K562 (cell line): Measurements from ENCODE around the gene GIPR. TPM values are rescaled to one million over a fixed set of nuclear protein-coding genes. Genes with fewer than 3 reads are reported as not detected.

Source experiments
- CGGBP1 ChIP-seq: fragments of 250-450 bp; sonication (Bioruptor Pico); IDR thresholded peaks from 2 replicates; pipeline ENCODE4 v1.9.0; 2021; ENCODE audit warnings: mild to moderate bottlenecking
- CREB1 ChIP-seq, 2 experiments: sonication (generic) in 1 of 2; formaldehyde crosslinking in 1 of 2; IDR thresholded peaks; 2 replicates each; pipeline versions ENCODE4 v1.6.1 to v1.8.0; 2012 to 2022; ENCODE audit warnings: inconsistent platforms in 1 of 2, mild to moderate bottlenecking in 1 of 2, missing genetic modification reagents in 1 of 2, moderate library complexity in 1 of 2
- HBP1 ChIP-seq: fragments of 450-650 bp; formaldehyde crosslinking; IDR thresholded peaks from 2 replicates; pipeline ENCODE4 v1.4.0; 2022; ENCODE audit warnings: missing genetic modification characterization
- MED1 ChIP-seq: sonication (generic); formaldehyde crosslinking; IDR thresholded peaks from 2 replicates; pipeline ENCODE4 v1.8.1; 2023; ENCODE audit warnings: missing genetic modification reagents, borderline replicate concordance
- MEIS2 ChIP-seq: fragments of 450-650 bp; IDR thresholded peaks from 2 replicates; pipeline ENCODE4 v1.6.1; 2014; ENCODE audit warnings: mild to moderate bottlenecking; ENCODE audit not compliant: partially characterized antibody
- NRF1 ChIP-seq, 2 experiments: fragments of 450-650 bp; IDR thresholded peaks in 1 of 2; conservative IDR thresholded peaks in 1 of 2; 2 replicates each; pipeline ENCODE4 v1.6.1; 2014; ENCODE audit warnings: mild to moderate bottlenecking in 2 of 2
- PHTF2 ChIP-seq: fragments of 250-450 bp; sonication (Bioruptor Pico); IDR thresholded peaks from 2 replicates; pipeline ENCODE4 v1.5.0; 2021; ENCODE audit warnings: mild to moderate bottlenecking
- PPARD ChIP-seq: fragments of 250-450 bp; sonication (Bioruptor Pico); IDR thresholded peaks from 2 replicates; pipeline ENCODE4 v1.8.0; 2022; ENCODE audit warnings: inconsistent platforms, mild to moderate bottlenecking, moderate library complexity
- PURB ChIP-seq: sonication (generic); formaldehyde crosslinking; IDR thresholded peaks from 2 replicates; pipeline ENCODE4 v1.9.0; 2021; ENCODE audit warnings: low read depth, mild to moderate bottlenecking, missing genetic modification reagents
- RFX7 ChIP-seq: fragments of 250-450 bp; sonication (Bioruptor Pico); IDR thresholded peaks from 2 replicates; pipeline ENCODE4 v1.5.1; 2021; ENCODE audit warnings: mild to moderate bottlenecking
- SPI1 ChIP-seq: IDR thresholded peaks from 2 replicates; pipeline ENCODE4 v1.6.1; 2011; ENCODE audit warnings: low read depth, low read length, control low read depth, borderline replicate concordance
- TAF7 ChIP-seq: fragments of 450-650 bp; IDR thresholded peaks from 2 replicates; pipeline ENCODE4 v1.6.1; 2016; ENCODE audit warnings: missing genetic modification characterization, missing compliant biosample characterization
- TEAD1 ChIP-seq, 2 experiments: fragments of 450-650 bp in 1 of 2; sonication (generic) in 1 of 2; formaldehyde crosslinking; IDR thresholded peaks; 2 replicates each; pipeline versions ENCODE4 v1.4.0 to v1.8.0; 2020 to 2022; ENCODE audit warnings: mild to moderate bottlenecking in 2 of 2, missing genetic modification reagents in 1 of 2
- TEAD4 ChIP-seq, 2 experiments: sonication (generic) in 1 of 2; formaldehyde crosslinking in 1 of 2; IDR thresholded peaks; 2 replicates each; pipeline versions ENCODE4 v1.6.1 to v1.8.0; 2012 to 2022; ENCODE audit warnings: borderline replicate concordance in 1 of 2, inconsistent platforms in 1 of 2, low read length in 1 of 2, mild to moderate bottlenecking in 1 of 2, missing genetic modification reagents in 1 of 2
- TFAP4 ChIP-seq: sonication (generic); formaldehyde crosslinking; IDR thresholded peaks from 2 replicates; pipeline ENCODE4 v1.8.0; 2022; ENCODE audit warnings: missing genetic modification reagents, mild to moderate bottlenecking, moderate library complexity, borderline replicate concordance
- ZKSCAN3 ChIP-seq: fragments of 250-450 bp; sonication (Bioruptor Pico); IDR thresholded peaks from 2 replicates; pipeline ENCODE4 v1.4.0; 2020
- ZNF445 ChIP-seq: fragments of 250-450 bp; sonication (Bioruptor Pico); IDR thresholded peaks from 2 replicates; pipeline ENCODE4 v1.4.0; 2020; ENCODE audit warnings: low read depth, mild to moderate bottlenecking, moderate library complexity
- ZNF644 ChIP-seq: fragments of 200-800 bp; sonication (Bioruptor generic); IDR thresholded peaks from 2 replicates; pipeline ENCODE4 v1.6.1; 2016; ENCODE audit warnings: low read depth, missing genetic modification characterization, missing compliant biosample characterization
- polyA plus RNA-seq, 8 experiments: library from polyadenylated mRNA; depleted of rRNA in 4 of 8; stranded (reverse) in 5 of 8; unstranded in 3 of 8; fragments of >200 nt; fragmentation: Nextera tagmentation in 2 of 8; fragmentation: Illumina TruSeq in 1 of 8; extraction: Ambion mirVana in 2 of 8; extraction: Trizol in 1 of 8; gene quantifications; 2 replicates each; pipeline versions ENCODE4 v1.2.1 to v1.2.3, GENCODE V29; 2011 to 2014; ENCODE audit warnings: inconsistent platforms in 1 of 8, missing spikeins in 1 of 8
- total RNA-seq, 7 experiments: library from RNA; depleted of rRNA in 6 of 7; stranded (reverse); fragments of >200 nt in 6 of 7; fragmentation: Illumina TruSeq in 2 of 7; extraction: Trizol in 2 of 7; gene quantifications; 2 replicates each; pipeline versions ENCODE4 v1.2.1 to v1.2.3, GENCODE V29; 2011 to 2021; ENCODE audit warnings: low replicate concordance in 1 of 7
- TF ChIP-seq, protein P1 (sequence below): sonication (generic); formaldehyde crosslinking; IDR thresholded peaks from 2 replicates; pipeline ENCODE4 v1.8.1; 2023; ENCODE audit warnings: mild to moderate bottlenecking, missing genetic modification reagents, moderate library complexity

The GIPR gene
- total and polyA plus RNA-seq, 9 of the 15 experiments (the other 6 are each of a cell fraction or from before 2014, with no cell fraction given) = 2.2 to 26.8 (median 12.7) TPM

DNA sequence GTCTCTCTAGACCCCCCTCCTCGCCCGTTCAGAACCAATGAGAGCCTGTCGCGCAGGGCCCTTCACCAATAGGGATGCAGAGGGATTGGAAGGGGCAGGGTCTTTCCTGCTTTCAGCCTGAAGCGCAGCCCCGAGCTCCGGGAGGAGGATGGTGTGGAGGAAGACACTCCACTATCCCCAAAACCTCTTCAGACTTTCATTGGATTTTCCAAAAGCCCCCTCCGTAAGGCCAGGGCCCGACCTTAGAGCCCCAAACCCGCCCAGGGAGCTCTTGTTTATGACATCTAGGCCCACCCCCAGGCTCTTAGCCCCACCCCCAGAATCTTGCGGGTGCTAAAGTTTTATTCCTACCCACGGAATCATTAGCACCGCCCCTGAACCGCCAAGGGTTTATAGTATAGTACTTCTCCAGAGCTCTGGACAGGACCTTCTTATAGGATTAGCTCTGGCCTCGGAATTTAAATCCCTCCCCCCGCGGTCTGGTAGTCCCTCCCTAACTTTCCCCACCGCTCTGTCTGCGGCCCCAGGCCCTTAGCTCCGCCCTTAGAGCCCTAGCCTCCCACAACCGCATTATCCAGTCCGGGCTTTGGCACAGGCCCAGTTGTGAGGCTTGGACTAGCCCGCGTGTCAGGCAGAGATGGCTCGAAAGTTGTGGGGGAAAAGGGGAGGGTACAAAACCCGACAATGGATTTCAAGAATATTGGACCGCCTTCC lies 22.2 kb upstream of the GIPR start (continued):
- TF ChIP-seq PHTF2 (CRISPR knock-in tag) (no peak), CREB1 (IDR thresholded peaks at IDR 0.05) (no peak), CREB1 (CRISPR knock-in tag; IDR thresholded peaks at IDR 0.05) (peak; percentile 48; the same call in 1 of the 2 replicates), TEAD1 (CRISPR knock-in tag; IDR thresholded peaks at IDR 0.05) (peak in 1 of 2 experiments; percentile 77; a peak in 2 of 4 replicates), MED1 (CRISPR knock-in tag) (no peak), ZNF445 (CRISPR knock-in tag) (no peak), PPARD (CRISPR knock-in tag) (no peak), TFAP4 (CRISPR knock-in tag) (peak; percentile 87), TEAD4 (IDR thresholded peaks at IDR 0.05; ENCODE audit: low read length) (peak; percentile 32), TEAD4 (CRISPR knock-in tag; IDR thresholded peaks at IDR 0.05; ENCODE audit: borderline replicate concordance) (no peak), NRF1 (conservative IDR thresholded peaks at IDR 0.05 in 1 of 2, IDR thresholded peaks at IDR 0.05 in 1 of 2) (peak; percentile 65 to 72), SPI1 (no peak), TAF7 (no peak), RFX7 (CRISPR knock-in tag) (no peak), ZNF644 (tag) (no peak), MEIS2 (peak; percentile 10), ZKSCAN3 (no peak), CGGBP1 (no peak), PURB (CRISPR knock-in tag) (no peak), HBP1 (no peak)
- TF ChIP-seq, protein P1, sequence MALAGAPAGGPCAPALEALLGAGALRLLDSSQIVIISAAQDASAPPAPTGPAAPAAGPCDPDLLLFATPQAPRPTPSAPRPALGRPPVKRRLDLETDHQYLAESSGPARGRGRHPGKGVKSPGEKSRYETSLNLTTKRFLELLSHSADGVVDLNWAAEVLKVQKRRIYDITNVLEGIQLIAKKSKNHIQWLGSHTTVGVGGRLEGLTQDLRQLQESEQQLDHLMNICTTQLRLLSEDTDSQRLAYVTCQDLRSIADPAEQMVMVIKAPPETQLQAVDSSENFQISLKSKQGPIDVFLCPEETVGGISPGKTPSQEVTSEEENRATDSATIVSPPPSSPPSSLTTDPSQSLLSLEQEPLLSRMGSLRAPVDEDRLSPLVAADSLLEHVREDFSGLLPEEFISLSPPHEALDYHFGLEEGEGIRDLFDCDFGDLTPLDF = no peak
